NT2/D1 (cell line): Measurements from ENCODE around the gene FLAD1.

Experiments used
- DNase-seq: peaks from one replicate; pipeline ENCODE4 v3.0.0-alpha.2; 2011; ENCODE audit warnings: low read depth, low spot score
- H3K27me3 ChIP-seq: 2 replicates; pipeline ENCODE4 v1.6.0; 2011; ENCODE audit warnings: mild to moderate bottlenecking; ENCODE audit not compliant: insufficient read length, insufficient read depth
- H3K36me3 ChIP-seq: 2 replicates; pipeline ENCODE4 v1.6.1; 2011; ENCODE audit warnings: mild to moderate bottlenecking, low read length, mixed read lengths; ENCODE audit not compliant: insufficient read depth, insufficient read length
- H3K4me1 ChIP-seq: 2 replicates; pipeline ENCODE4 v1.5.1; 2011; ENCODE audit not compliant: insufficient read depth, insufficient read length
- H3K4me3 ChIP-seq: 2 replicates; pipeline ENCODE4 v1.5.1; 2011; ENCODE audit warnings: low read depth; ENCODE audit not compliant: insufficient read length
- H3K9ac ChIP-seq: 2 replicates; pipeline ENCODE4 v1.6.0; 2011; ENCODE audit warnings: low read depth; ENCODE audit not compliant: insufficient read length
- H3K9me3 ChIP-seq: 2 replicates; pipeline ENCODE4 v1.5.1; 2011; ENCODE audit warnings: mild to moderate bottlenecking, low read length; ENCODE audit not compliant: insufficient read depth
- SUZ12 ChIP-seq: IDR thresholded peaks from 2 replicates; pipeline ENCODE4 v1.6.1; 2011; ENCODE audit not compliant: insufficient read length, insufficient read depth; ENCODE audit errors: extremely low read depth
- YY1 ChIP-seq: IDR thresholded peaks from 2 replicates; pipeline ENCODE4 v1.6.1; 2011; ENCODE audit not compliant: insufficient read length, insufficient read depth
- ZNF274 ChIP-seq: IDR thresholded peaks from 2 replicates; pipeline ENCODE4 v1.6.1; 2011; ENCODE audit warnings: mild to moderate bottlenecking, low read depth, low read length

Gene FLAD1

GRCh38 chr1:155019377-155020245 is 36.5 kb downstream of the FLAD1 start:
- no peak overlapping the region for H3K9ac ChIP-seq
- peaks cover 22% of the 10 kb centered on the region for H3K36me3 ChIP-seq
- no peaks in the 10 kb centered on the region for H3K27me3 ChIP-seq
- TF ChIP-seq ZNF274, result no peak
- H3K4me3 ChIP-seq, result no peak overlapping the region
- H3K4me1 ChIP-seq, result peaks cover 7% of the 10 kb centered on the region
- no peak for DNase-seq
- H3K9me3 ChIP-seq, result peaks cover 66% of the 10 kb centered on the region; the same call in 1 of the 2 replicates

- peaks cover 15% of the 10 kb centered on the region for H3K4me1 ChIP-seq
Measured at GRCh38 chr1:155022136-155022926, 39.2 kb downstream of the FLAD1 start.

GRCh38 chr1:155022927-155023236 is 39.7 kb downstream of the FLAD1 start:
- no peak overlapping the region for H3K4me3 ChIP-seq
- no peaks in the 10 kb centered on the region for H3K36me3 ChIP-seq
- H3K4me1 ChIP-seq, result peaks cover 11% of the 10 kb centered on the region
- H3K9me3 ChIP-seq, result peaks cover 38% of the 10 kb centered on the region; the same call in 1 of the 2 replicates
- H3K27me3 ChIP-seq, result no peaks in the 10 kb centered on the region
- no peak for DNase-seq
- TF ChIP-seq YY1, result no peak
- TF ChIP-seq ZNF274, result no peak
- TF ChIP-seq SUZ12, result no peak
- no peak overlapping the region for H3K9ac ChIP-seq

More at GRCh38 chr1:155022136-155022926, 39.2 kb downstream of the FLAD1 start:
- H3K9ac ChIP-seq, result no peak overlapping the region
- H3K36me3 ChIP-seq, result no peaks in the 10 kb centered on the region
- H3K4me3 ChIP-seq, result no peak overlapping the region
- no peak for TF ChIP-seq ZNF274
- TF ChIP-seq YY1, result no peak
- no peak for TF ChIP-seq SUZ12
- H3K27me3 ChIP-seq, result no peaks in the 10 kb centered on the region
- DNase-seq, result no peak
- H3K9me3 ChIP-seq, result peaks cover 44% of the 10 kb centered on the region; the same call in 1 of the 2 replicates

- H3K4me3 ChIP-seq, result no peak overlapping the region
- peaks cover 31% of the 10 kb centered on the region; the same call in 1 of the 2 replicates for H3K9me3 ChIP-seq
- H3K4me1 ChIP-seq, result peaks cover 10% of the 10 kb centered on the region
- TF ChIP-seq ZNF274, result no peak
- TF ChIP-seq SUZ12, result no peak
- no peak for TF ChIP-seq YY1
- DNase-seq, result no peak
- H3K9ac ChIP-seq, result no peak overlapping the region
- no peaks in the 10 kb centered on the region for H3K36me3 ChIP-seq
- H3K27me3 ChIP-seq, result no peaks in the 10 kb centered on the region
Measured at GRCh38 chr1:155023627-155024026, 40.5 kb downstream of the FLAD1 start.

GRCh38 chr1:155024315-155024714 is 41.2 kb downstream of the FLAD1 start:
- DNase-seq, result no peak
- Histone ChIP-seq H3K27me3 (no peaks in the 10 kb centered on the region), H3K9me3 (peaks cover 24% of the 10 kb centered on the region; the same call in 1 of the 2 replicates), H3K36me3 (no peaks in the 10 kb centered on the region), H3K4me3 (no peak overlapping the region), H3K4me1 (peaks cover 10% of the 10 kb centered on the region), H3K9ac (no peak overlapping the region)
- TF ChIP-seq ZNF274 (no peak), YY1 (no peak), SUZ12 (no peak)

GRCh38 chr1:155026154-155026553 is 43.0 kb downstream of the FLAD1 start:
- peaks cover 10% of the 10 kb centered on the region for H3K4me1 ChIP-seq
- no peaks in the 10 kb centered on the region for H3K27me3 ChIP-seq
- TF ChIP-seq YY1, result no peak
- no peak for TF ChIP-seq SUZ12
- TF ChIP-seq ZNF274, result no peak
- peaks cover 15% of the 10 kb centered on the region; the same call in 1 of the 2 replicates for H3K9me3 ChIP-seq
- H3K9ac ChIP-seq, result no peak overlapping the region
- H3K4me3 ChIP-seq, result no peak overlapping the region
- no peak for DNase-seq
- no peaks in the 10 kb centered on the region for H3K36me3 ChIP-seq

- TF ChIP-seq SUZ12, result no peak
- TF ChIP-seq ZNF274, result no peak
- no peak for TF ChIP-seq YY1
- DNase-seq, result no peak
- Histone ChIP-seq H3K9ac (no peak overlapping the region), H3K4me3 (no peak overlapping the region), H3K4me1 (peaks cover 9% of the 10 kb centered on the region), H3K36me3 (no peaks in the 10 kb centered on the region), H3K9me3 (peaks cover 12% of the 10 kb centered on the region; the same call in 1 of the 2 replicates), H3K27me3 (no peaks in the 10 kb centered on the region)
Measured at GRCh38 chr1:155026588-155026987, 43.4 kb downstream of the FLAD1 start.
